K562 (cell line): Measurements from ENCODE around the gene HSPA8. TPM values are rescaled to one million over a fixed set of nuclear protein-coding genes. Genes with fewer than 3 reads are reported as not detected.

Experiments used
- CAMTA2 ChIP-seq: fragments of 250-450 bp; sonication (Bioruptor Pico); conservative IDR thresholded peaks from 2 replicates; pipeline ENCODE4 v1.5.1; 2022
- HNRNPH1 ChIP-seq: fragments of 200-400 bp; formaldehyde crosslinking; optimal IDR thresholded peaks from 2 replicates; pipeline ENCODE3; 2017; ENCODE audit warnings: low read depth, mild to moderate bottlenecking, low read length, moderate library complexity
- JUN ChIP-seq, 2 experiments: sonication (generic) in 1 of 2; formaldehyde crosslinking in 1 of 2; IDR thresholded peaks; 2 replicates each; pipeline versions ENCODE4 v1.6.1 to v1.8.0; 2012 to 2022; ENCODE audit warnings: borderline replicate concordance in 2 of 2, mild to moderate bottlenecking in 2 of 2, improper control_type of control experiment in 1 of 2, low read depth in 1 of 2, low read length in 1 of 2, missing genetic modification reagents in 1 of 2
- JUNB ChIP-seq: fragments of 450-650 bp; formaldehyde crosslinking; conservative IDR thresholded peaks from 2 replicates; pipeline ENCODE4 v1.4.0; 2020; ENCODE audit warnings: mild to moderate bottlenecking
- KHSRP ChIP-seq: fragments of 450-650 bp; IDR thresholded peaks from 2 replicates; pipeline ENCODE4 v1.6.1; 2017
- NR2F6 ChIP-seq: fragments of 450-650 bp; formaldehyde crosslinking; IDR thresholded peaks from 2 replicates; pipeline ENCODE4 v1.4.0; 2020; ENCODE audit warnings: mild to moderate bottlenecking
- POLR2AphosphoS5 ChIP-seq: IDR thresholded peaks from 2 replicates; pipeline ENCODE4 v1.6.1; 2011; ENCODE audit warnings: mild to moderate bottlenecking, low read depth, low read length, moderate library complexity; ENCODE audit not compliant: control insufficient read depth, insufficient read depth
- PURB ChIP-seq: sonication (generic); formaldehyde crosslinking; IDR thresholded peaks from 2 replicates; pipeline ENCODE4 v1.9.0; 2021; ENCODE audit warnings: low read depth, mild to moderate bottlenecking, missing genetic modification reagents
- SMAD3 ChIP-seq: fragments of 450-650 bp; formaldehyde crosslinking; conservative IDR thresholded peaks from 2 replicates; pipeline ENCODE4 v1.4.0; 2020; ENCODE audit warnings: mild to moderate bottlenecking
- SP2 ChIP-seq: IDR thresholded peaks from 2 replicates; pipeline ENCODE4 v1.6.1; 2011; ENCODE audit warnings: mild to moderate bottlenecking, low read depth, low read length, moderate library complexity; ENCODE audit not compliant: poor library complexity, severe bottlenecking; ENCODE audit errors: extremely low read depth
- TAF1 ChIP-seq: IDR thresholded peaks from 2 replicates; pipeline ENCODE4 v1.6.1; 2011; ENCODE audit warnings: mild to moderate bottlenecking, low read length, moderate library complexity; ENCODE audit not compliant: insufficient read depth, control insufficient read depth, severe bottlenecking; ENCODE audit errors: extremely low read depth
- TAF15 ChIP-seq: fragments of 200-400 bp; formaldehyde crosslinking; IDR thresholded peaks from 2 replicates; pipeline ENCODE4 v1.6.1; 2017; ENCODE audit warnings: mild to moderate bottlenecking, low read depth, low read length, moderate library complexity
- ZFX ChIP-seq: sonication (generic); formaldehyde crosslinking; IDR thresholded peaks from 2 replicates; pipeline ENCODE4 v1.8.0; 2022; ENCODE audit warnings: mild to moderate bottlenecking, missing genetic modification reagents, moderate library complexity
- polyA plus RNA-seq, 8 experiments: library from polyadenylated mRNA; depleted of rRNA in 4 of 8; stranded (reverse) in 5 of 8; unstranded in 3 of 8; fragments of >200 nt; fragmentation: Nextera tagmentation in 2 of 8; fragmentation: Illumina TruSeq in 1 of 8; extraction: Ambion mirVana in 2 of 8; extraction: Trizol in 1 of 8; gene quantifications; 2 replicates each; pipeline versions ENCODE4 v1.2.1 to v1.2.3, GENCODE V29; 2011 to 2014; ENCODE audit warnings: inconsistent platforms in 1 of 8, missing spikeins in 1 of 8
- total RNA-seq, 7 experiments: library from RNA; depleted of rRNA in 6 of 7; stranded (reverse); fragments of >200 nt in 6 of 7; fragmentation: Illumina TruSeq in 2 of 7; extraction: Trizol in 2 of 7; gene quantifications; 2 replicates each; pipeline versions ENCODE4 v1.2.1 to v1.2.3, GENCODE V29; 2011 to 2021; ENCODE audit warnings: low replicate concordance in 1 of 7
- TF ChIP-seq, protein P1 (sequence below): fragments of 450-650 bp; IDR thresholded peaks from 2 replicates; pipeline ENCODE4 v1.6.1; 2016; ENCODE audit warnings: low read depth, mild to moderate bottlenecking, moderate library complexity
- TF ChIP-seq, protein P2 (sequence below): fragments of 450-650 bp; formaldehyde crosslinking; IDR thresholded peaks from 2 replicates; pipeline ENCODE4 v1.4.0; 2022; ENCODE audit warnings: missing genetic modification characterization
- TF ChIP-seq, protein P3 (sequence below), 2 experiments: IDR thresholded peaks in 1 of 2; conservative IDR thresholded peaks in 1 of 2; 2 replicates each; pipeline ENCODE4 v1.6.1; 2016; ENCODE audit warnings: low read depth in 2 of 2, mild to moderate bottlenecking in 1 of 2, missing compliant biosample characterization in 1 of 2, missing genetic modification characterization in 1 of 2, moderate library complexity in 1 of 2
- TF ChIP-seq, protein P4 (sequence below): fragments of 250-450 bp; sonication (Bioruptor Pico); IDR thresholded peaks from 2 replicates; pipeline ENCODE4 v1.9.0; 2021; ENCODE audit warnings: mild to moderate bottlenecking
- TF ChIP-seq, protein P5 (sequence below): fragments of 250-450 bp; sonication (Bioruptor Pico); IDR thresholded peaks from 2 replicates; pipeline ENCODE4 v1.4.0; 2020; ENCODE audit warnings: mild to moderate bottlenecking, moderate library complexity

The HSPA8 gene
- total and polyA plus RNA-seq, 9 of the 15 experiments (the other 6 are each of a cell fraction or from before 2014, with no cell fraction given), result 1,250 to 3,966 (median 2,773) TPM

- no peak for TF ChIP-seq SMAD3 (CRISPR knock-in tag)
- TF ChIP-seq JUN (IDR thresholded peaks at IDR 0.05; ENCODE audit: borderline replicate concordance, low read depth, low read length), result peak; percentile 94
- TF ChIP-seq JUN (CRISPR knock-in tag; IDR thresholded peaks at IDR 0.05; ENCODE audit: borderline replicate concordance), result no peak
- no peak for TF ChIP-seq SP2
- no peak for TF ChIP-seq TAF15
- TF ChIP-seq ZFX (CRISPR knock-in tag), result no peak
- no peak for TF ChIP-seq PURB (CRISPR knock-in tag)
- TF ChIP-seq, protein P1, sequence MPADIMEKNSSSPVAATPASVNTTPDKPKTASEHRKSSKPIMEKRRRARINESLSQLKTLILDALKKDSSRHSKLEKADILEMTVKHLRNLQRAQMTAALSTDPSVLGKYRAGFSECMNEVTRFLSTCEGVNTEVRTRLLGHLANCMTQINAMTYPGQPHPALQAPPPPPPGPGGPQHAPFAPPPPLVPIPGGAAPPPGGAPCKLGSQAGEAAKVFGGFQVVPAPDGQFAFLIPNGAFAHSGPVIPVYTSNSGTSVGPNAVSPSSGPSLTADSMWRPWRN, result no peak
- no peak for TF ChIP-seq KHSRP
- TF ChIP-seq, protein P2, sequence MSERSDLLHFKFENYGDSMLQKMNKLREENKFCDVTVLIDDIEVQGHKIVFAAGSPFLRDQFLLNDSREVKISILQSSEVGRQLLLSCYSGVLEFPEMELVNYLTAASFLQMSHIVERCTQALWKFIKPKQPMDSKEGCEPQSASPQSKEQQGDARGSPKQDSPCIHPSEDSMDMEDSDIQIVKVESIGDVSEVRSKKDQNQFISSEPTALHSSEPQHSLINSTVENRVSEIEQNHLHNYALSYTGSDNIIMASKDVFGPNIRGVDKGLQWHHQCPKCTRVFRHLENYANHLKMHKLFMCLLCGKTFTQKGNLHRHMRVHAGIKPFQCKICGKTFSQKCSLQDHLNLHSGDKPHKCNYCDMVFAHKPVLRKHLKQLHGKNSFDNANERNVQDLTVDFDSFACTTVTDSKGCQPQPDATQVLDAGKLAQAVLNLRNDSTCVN (CRISPR knock-in tag), result no peak
- no peak for TF ChIP-seq HNRNPH1
- peak; percentile 57; the same call in 1 of the 2 replicates for TF ChIP-seq JUNB (CRISPR knock-in tag)
- TF ChIP-seq POLR2AphosphoS5, result no peak
- TF ChIP-seq, protein P3, sequence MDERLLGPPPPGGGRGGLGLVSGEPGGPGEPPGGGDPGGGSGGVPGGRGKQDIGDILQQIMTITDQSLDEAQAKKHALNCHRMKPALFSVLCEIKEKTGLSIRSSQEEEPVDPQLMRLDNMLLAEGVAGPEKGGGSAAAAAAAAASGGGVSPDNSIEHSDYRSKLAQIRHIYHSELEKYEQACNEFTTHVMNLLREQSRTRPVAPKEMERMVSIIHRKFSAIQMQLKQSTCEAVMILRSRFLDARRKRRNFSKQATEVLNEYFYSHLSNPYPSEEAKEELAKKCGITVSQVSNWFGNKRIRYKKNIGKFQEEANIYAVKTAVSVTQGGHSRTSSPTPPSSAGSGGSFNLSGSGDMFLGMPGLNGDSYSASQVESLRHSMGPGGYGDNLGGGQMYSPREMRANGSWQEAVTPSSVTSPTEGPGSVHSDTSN (CRISPR knock-in tag; IDR thresholded peaks at IDR 0.05; ENCODE audit: low read depth), result no peak
- TF ChIP-seq, protein P3 (tag; conservative IDR thresholded peaks at IDR 0.05; ENCODE audit: low read depth), result peak; percentile 41
- TF ChIP-seq, protein P4, sequence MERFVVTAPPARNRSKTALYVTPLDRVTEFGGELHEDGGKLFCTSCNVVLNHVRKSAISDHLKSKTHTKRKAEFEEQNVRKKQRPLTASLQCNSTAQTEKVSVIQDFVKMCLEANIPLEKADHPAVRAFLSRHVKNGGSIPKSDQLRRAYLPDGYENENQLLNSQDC, result no peak
- TF ChIP-seq, protein P5, sequence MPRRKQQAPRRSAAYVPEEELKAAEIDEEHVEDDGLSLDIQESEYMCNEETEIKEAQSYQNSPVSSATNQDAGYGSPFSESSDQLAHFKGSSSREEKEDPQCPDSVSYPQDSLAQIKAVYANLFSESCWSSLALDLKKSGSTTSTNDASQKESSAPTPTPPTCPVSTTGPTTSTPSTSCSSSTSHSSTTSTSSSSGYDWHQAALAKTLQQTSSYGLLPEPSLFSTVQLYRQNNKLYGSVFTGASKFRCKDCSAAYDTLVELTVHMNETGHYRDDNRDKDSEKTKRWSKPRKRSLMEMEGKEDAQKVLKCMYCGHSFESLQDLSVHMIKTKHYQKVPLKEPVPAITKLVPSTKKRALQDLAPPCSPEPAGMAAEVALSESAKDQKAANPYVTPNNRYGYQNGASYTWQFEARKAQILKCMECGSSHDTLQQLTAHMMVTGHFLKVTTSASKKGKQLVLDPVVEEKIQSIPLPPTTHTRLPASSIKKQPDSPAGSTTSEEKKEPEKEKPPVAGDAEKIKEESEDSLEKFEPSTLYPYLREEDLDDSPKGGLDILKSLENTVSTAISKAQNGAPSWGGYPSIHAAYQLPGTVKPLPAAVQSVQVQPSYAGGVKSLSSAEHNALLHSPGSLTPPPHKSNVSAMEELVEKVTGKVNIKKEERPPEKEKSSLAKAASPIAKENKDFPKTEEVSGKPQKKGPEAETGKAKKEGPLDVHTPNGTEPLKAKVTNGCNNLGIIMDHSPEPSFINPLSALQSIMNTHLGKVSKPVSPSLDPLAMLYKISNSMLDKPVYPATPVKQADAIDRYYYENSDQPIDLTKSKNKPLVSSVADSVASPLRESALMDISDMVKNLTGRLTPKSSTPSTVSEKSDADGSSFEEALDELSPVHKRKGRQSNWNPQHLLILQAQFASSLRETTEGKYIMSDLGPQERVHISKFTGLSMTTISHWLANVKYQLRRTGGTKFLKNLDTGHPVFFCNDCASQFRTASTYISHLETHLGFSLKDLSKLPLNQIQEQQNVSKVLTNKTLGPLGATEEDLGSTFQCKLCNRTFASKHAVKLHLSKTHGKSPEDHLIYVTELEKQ (CRISPR knock-in tag), result no peak
- TF ChIP-seq TAF1, result no peak
- no peak for TF ChIP-seq CAMTA2
- no peak for TF ChIP-seq NR2F6
Observed at GRCh38 chr11:123083623-123084029, 21.7 kb upstream of the HSPA8 start (continued).
